Smooth muscle cell (in vitro differentiated cells): ENCODE data around the gene STAG3. TPM values are rescaled to one million over a fixed set of nuclear protein-coding genes. Genes with fewer than 3 reads are reported as not detected.

Source experiments
- DNase-seq: peaks from one replicate; lab custom pipeline; 2025; ENCODE audit not compliant: unreplicated experiment; lab: John Stamatoyannopoulos, UW
- H2AFZ ChIP-seq: fragments of 200-600 bp; sonication (generic); 2 replicates; pipeline ENCODE4 v1.6.0; 2016; ENCODE audit warnings: antibody characterized with exemption, low read depth, mild to moderate bottlenecking
- H3F3A ChIP-seq: fragments of 200-600 bp; sonication (generic); 2 replicates; pipeline ENCODE4 v1.6.0; 2017; ENCODE audit warnings: antibody characterized with exemption, low read depth
- H3K27ac ChIP-seq: fragments of 200-600 bp; sonication (generic); 2 replicates; pipeline ENCODE4 v1.5.1; 2016; ENCODE audit warnings: low read depth, mild to moderate bottlenecking
- H3K27me3 ChIP-seq: fragments of 200-600 bp; sonication (generic); 2 replicates; pipeline ENCODE4 v1.6.1; 2016; ENCODE audit warnings: low read depth, mild to moderate bottlenecking
- H3K36me3 ChIP-seq: fragments of 200-600 bp; sonication (generic); 2 replicates; pipeline ENCODE4 v1.5.1; 2016; ENCODE audit warnings: low read depth
- H3K4me1 ChIP-seq: fragments of 200-600 bp; sonication (generic); 2 replicates; pipeline ENCODE4 v1.5.1; 2016; ENCODE audit warnings: low read depth
- H3K4me2 ChIP-seq: fragments of 200-600 bp; sonication (generic); 2 replicates; pipeline ENCODE4 v1.6.0; 2016; ENCODE audit warnings: mild to moderate bottlenecking
- H3K4me3 ChIP-seq: fragments of 200-600 bp; sonication (generic); 2 replicates; pipeline ENCODE4 v1.5.1; 2016; ENCODE audit warnings: mild to moderate bottlenecking
- H3K79me2 ChIP-seq: fragments of 200-600 bp; sonication (generic); 2 replicates; pipeline ENCODE4 v1.6.0; 2016; ENCODE audit warnings: low read depth, mild to moderate bottlenecking
- H3K9ac ChIP-seq: fragments of 200-600 bp; sonication (generic); 2 replicates; pipeline ENCODE4 v1.6.0; 2016; ENCODE audit warnings: low read depth
- H3K9me3 ChIP-seq: fragments of 200-600 bp; sonication (generic); replicated peaks from 2 replicates; pipeline ENCODE4 v1.5.1; 2016; ENCODE audit warnings: low read depth
- H4K20me1 ChIP-seq: fragments of 200-600 bp; sonication (generic); 2 replicates; pipeline ENCODE4 v1.6.0; 2016; ENCODE audit warnings: low read depth
- WGBS: methylation state at CpG from one replicate; pipeline ENCODE4 v1.1.7; 2016; ENCODE audit warnings: low lambda C conversion rate; 5-methylcytosine and 5-hydroxymethylcytosine counted together
- polyA plus RNA-seq: library from polyadenylated mRNA; unstranded; fragments of >200 nt; fragmentation: Nextera tagmentation; extraction: Ambion mirVana; gene quantifications from 2 replicates; pipeline ENCODE4 v1.2.1, GENCODE V29; 2016
- total RNA-seq: library from RNA; depleted of rRNA; stranded (reverse); fragments of >200 nt; gene quantifications from 2 replicates; pipeline ENCODE4 v1.2.3, GENCODE V29; 2014
- TF ChIP-seq, protein P1 (sequence below): fragments of 200-600 bp; sonication (generic); IDR thresholded peaks from 2 replicates; pipeline ENCODE4 v1.5.1; 2017; ENCODE audit warnings: borderline replicate concordance, mild to moderate bottlenecking, antibody characterized with exemption; ENCODE audit not compliant: insufficient read depth, poor library complexity, severe bottlenecking

Gene STAG3
- total and polyA plus RNA-seq, 2 experiments from 2014 or later: 0.04 to 0.96 TPM

DNA sequence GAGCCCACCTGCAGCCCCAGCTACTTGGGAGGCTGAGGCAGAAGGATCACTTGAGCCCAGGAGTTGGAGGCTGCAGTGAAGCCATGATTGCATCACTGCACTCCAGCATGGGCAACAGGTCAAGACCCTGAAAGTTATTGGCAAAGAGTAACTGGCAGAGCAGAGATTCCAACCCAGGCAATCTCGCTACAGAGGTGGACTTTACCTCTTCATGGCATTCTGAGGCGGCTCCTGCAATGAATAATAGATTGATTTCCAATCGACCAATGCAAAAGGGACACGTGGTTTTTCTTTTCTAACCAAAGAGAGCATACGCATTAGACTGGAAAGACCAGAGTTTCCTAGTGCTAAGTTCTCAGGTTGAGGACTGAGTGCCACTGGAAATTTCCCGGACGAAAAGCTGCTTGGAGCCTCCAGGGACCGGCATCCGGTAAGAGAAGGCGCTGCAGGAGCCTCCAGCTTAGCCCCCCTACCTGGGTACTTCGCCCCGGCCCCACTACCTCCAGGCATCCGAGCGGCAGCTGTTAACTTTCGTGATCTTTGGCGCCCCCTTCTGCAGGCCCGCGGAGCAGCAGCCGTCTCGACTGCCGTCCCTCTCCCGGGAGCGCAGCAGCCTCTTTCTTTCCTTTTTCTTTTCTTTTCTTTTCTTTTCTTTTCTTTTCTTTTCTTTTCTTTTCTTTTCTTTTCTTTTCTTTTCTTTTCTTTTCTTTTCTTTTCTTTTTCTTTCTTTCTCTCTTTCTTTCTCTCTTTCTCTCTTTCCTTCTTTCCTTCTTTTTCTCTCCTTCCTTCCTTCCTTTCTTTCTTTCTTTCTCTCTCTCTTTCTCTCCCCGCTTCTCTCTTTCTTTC, 46.9 kb upstream of the STAG3 start:
- 15% methylated on average over 24 of the region's 24 CpGs for WGBS
- TF ChIP-seq, protein P1, sequence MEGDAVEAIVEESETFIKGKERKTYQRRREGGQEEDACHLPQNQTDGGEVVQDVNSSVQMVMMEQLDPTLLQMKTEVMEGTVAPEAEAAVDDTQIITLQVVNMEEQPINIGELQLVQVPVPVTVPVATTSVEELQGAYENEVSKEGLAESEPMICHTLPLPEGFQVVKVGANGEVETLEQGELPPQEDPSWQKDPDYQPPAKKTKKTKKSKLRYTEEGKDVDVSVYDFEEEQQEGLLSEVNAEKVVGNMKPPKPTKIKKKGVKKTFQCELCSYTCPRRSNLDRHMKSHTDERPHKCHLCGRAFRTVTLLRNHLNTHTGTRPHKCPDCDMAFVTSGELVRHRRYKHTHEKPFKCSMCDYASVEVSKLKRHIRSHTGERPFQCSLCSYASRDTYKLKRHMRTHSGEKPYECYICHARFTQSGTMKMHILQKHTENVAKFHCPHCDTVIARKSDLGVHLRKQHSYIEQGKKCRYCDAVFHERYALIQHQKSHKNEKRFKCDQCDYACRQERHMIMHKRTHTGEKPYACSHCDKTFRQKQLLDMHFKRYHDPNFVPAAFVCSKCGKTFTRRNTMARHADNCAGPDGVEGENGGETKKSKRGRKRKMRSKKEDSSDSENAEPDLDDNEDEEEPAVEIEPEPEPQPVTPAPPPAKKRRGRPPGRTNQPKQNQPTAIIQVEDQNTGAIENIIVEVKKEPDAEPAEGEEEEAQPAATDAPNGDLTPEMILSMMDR: peak; percentile 89
- Histone ChIP-seq H3K4me2 (peak overlapping the region; percentile 79), H3K4me1 (peaks cover 8% of the 10 kb centered on the region), H3F3A (peaks cover 6% of the 10 kb centered on the region), H3K36me3 (no peaks in the 10 kb centered on the region), H3K27me3 (no peaks in the 10 kb centered on the region), H2AFZ (no peak overlapping the region), H3K27ac (no peak overlapping the region), H3K79me2 (no peaks in the 10 kb centered on the region), H3K9me3 (no peaks in the 10 kb centered on the region), H3K4me3 (peak overlapping the region; percentile 29), H3K9ac (no peak overlapping the region), H4K20me1 (no peaks in the 10 kb centered on the region)
- peak; percentile 43 for DNase-seq

DNA sequence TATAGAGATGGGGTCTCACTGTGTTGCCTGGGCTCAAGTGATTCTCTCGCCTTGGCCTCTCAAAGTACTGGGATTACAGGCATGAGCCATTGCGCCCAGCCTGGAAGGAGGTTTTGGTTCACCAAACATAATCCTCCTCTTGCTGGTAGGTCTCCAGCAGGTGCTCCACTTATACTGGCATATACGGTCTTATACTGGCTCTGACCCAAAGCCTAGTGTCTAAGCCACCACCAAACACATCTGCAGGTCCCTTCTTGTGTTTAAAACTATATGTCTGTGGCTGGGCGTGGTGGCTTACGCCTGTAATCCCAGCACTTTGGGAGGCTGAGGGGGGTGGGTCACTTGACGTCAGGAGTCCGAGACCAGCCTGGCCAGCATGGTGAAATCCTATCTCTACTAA, 45.6 kb upstream of the STAG3 start:
- WGBS: 79% methylated on average over 7 of the region's 7 CpGs
- Histone ChIP-seq H3K27me3 (no peaks in the 10 kb centered on the region), H3K9ac (no peak overlapping the region), H3K4me1 (peaks cover 4% of the 10 kb centered on the region), H3K27ac (no peak overlapping the region), H2AFZ (no peak overlapping the region), H3F3A (no peaks in the 10 kb centered on the region), H4K20me1 (no peaks in the 10 kb centered on the region), H3K9me3 (no peaks in the 10 kb centered on the region), H3K79me2 (no peaks in the 10 kb centered on the region), H3K4me3 (no peak overlapping the region), H3K36me3 (no peaks in the 10 kb centered on the region), H3K4me2 (no peak overlapping the region)
- DNase-seq: no peak
- TF ChIP-seq, protein P1: no peak

DNA sequence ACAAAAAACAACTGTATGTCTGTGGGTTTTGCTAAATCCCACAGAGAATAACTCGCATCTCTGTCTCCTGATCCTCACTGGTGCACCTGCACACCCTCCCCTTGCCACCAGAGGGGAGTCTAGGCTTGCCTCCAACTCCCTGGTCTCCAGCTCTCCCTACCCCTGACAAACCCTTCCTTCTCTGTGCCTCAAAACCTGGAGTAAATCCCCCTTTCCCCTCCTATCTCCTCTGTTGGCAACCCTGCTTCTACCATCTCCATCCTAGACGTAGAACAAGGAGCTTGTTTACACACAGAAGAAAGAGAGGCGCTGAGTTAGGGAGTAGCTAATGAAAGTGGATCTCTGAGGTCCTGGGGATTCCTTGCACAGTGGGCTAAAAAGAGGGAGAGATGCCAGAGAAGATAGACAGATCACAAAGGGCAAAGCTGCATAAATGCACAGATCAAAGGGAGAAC, 45.0 kb upstream of the STAG3 start:
- Histone ChIP-seq H3K4me1 (peaks cover 4% of the 10 kb centered on the region), H2AFZ (no peak overlapping the region)

More for the DNA sequence above, 45.0 kb upstream of the STAG3 start:
- Histone ChIP-seq H3K4me3 (no peak overlapping the region), H3K9me3 (no peaks in the 10 kb centered on the region), H4K20me1 (no peaks in the 10 kb centered on the region), H3F3A (no peaks in the 10 kb centered on the region), H3K79me2 (no peaks in the 10 kb centered on the region), H3K9ac (no peak overlapping the region), H3K27me3 (no peaks in the 10 kb centered on the region), H3K4me2 (no peak overlapping the region), H3K36me3 (no peaks in the 10 kb centered on the region), H3K27ac (no peak overlapping the region)
- no peak for DNase-seq
- TF ChIP-seq, protein P1: peak; percentile 67
- 20% methylated on average over 3 of the region's 3 CpGs for WGBS
